ENCODE data around the gene GABBR2. TPM values are rescaled to one million over a fixed set of nuclear protein-coding genes. Genes with fewer than 3 reads are reported as not detected.
"Not testable (repeated sequence)": the region's sequence is repeated elsewhere in the genome, so short reads cannot be mapped to it uniquely, and the experiment has no call there.

The GABBR2 gene
- total RNA-seq, 1 donor from 2014 or later, result not detected

DNA sequence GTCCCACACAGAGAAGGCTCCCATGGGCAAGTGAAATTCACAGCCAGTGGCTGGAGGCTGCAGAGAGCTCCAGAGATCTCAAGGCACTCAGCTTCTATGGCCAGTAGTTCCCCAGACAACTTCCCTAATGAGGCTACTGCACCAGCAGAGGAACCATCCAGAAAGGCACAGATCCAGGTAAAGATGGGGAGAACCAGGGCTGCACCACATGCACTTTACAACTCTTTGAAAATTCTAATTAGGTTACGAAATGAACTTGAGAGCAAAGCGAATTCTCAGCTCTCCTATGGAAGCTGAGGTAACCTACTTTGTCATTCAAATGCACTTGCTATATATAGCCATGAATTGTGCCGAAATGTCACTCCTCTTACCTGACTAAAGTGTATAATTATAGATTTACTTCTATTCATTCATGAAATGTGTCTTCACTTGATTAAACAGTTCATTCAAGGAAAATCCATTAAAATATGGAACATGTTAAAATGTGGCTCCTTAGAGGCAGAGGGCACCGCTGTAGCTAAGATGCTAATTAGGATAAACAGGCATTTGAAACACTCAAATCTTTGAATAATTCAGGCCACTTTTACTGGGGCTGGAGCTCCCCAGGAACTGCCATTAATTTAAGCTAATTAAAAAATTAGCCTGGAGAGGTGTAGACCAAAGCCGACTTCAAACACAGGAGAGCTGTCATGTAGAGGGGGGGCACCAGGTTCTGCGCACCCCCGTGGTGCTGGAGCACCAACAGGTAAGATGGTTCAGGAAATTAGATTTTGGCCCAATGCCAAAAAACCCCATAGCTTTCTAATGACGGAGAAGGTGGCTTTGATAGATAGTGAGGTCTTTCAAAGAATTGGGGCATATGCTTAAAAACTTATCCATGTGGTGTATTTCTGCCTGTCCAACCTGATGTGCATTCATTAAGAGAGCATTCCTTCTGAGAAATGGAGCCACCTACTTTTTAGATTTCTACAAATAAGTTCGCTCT, 204.1 kb downstream of the GABBR2 start:
- Mint-ChIP-seq H3K27me3 (ENCODE audit: unreplicated experiment) (no peaks in the 10 kb centered on the region), H3K9me3 (ENCODE audit: unreplicated experiment) (no peaks in the 10 kb centered on the region), H3K27ac (ENCODE audit: unreplicated experiment) (no peak overlapping the region), H3K4me1 (ENCODE audit: unreplicated experiment) (peaks cover 7% of the 10 kb centered on the region), H3K4me3 (ENCODE audit: unreplicated experiment) (no peak overlapping the region), H3K36me3 (ENCODE audit: unreplicated experiment) (no peaks in the 10 kb centered on the region)
- TF ChIP-seq, protein P1, sequence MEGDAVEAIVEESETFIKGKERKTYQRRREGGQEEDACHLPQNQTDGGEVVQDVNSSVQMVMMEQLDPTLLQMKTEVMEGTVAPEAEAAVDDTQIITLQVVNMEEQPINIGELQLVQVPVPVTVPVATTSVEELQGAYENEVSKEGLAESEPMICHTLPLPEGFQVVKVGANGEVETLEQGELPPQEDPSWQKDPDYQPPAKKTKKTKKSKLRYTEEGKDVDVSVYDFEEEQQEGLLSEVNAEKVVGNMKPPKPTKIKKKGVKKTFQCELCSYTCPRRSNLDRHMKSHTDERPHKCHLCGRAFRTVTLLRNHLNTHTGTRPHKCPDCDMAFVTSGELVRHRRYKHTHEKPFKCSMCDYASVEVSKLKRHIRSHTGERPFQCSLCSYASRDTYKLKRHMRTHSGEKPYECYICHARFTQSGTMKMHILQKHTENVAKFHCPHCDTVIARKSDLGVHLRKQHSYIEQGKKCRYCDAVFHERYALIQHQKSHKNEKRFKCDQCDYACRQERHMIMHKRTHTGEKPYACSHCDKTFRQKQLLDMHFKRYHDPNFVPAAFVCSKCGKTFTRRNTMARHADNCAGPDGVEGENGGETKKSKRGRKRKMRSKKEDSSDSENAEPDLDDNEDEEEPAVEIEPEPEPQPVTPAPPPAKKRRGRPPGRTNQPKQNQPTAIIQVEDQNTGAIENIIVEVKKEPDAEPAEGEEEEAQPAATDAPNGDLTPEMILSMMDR (IDR thresholded peaks at IDR 0.05), result no peak
- DNase-seq (ENCODE audit: extremely low spot score, unreplicated experiment), result peak; percentile 54

DNA sequence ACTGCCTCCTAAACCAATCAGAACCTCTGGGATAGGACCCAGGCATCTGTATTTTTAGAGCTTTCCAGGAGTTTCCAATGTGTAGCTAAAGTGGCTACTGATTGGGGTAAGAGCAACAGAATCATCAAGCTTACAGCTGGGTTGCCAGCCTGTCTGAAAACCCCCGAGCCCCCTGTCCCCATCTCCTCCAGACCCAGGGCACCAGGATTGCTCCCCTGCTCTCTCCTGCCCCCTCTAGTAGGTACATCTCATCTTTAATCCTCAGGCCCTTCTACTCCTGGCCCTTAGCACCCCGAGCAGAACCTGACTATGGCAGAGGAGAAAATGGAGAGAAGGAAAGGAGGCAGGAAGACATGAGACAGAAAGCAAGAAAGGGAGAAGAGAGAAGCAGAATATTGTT, 204.9 kb downstream of the GABBR2 start:
- no peaks in the 10 kb centered on the region for H3K9me3 Mint-ChIP-seq (ENCODE audit: unreplicated experiment)
- H3K4me3 Mint-ChIP-seq (ENCODE audit: unreplicated experiment), result no peak overlapping the region
- TF ChIP-seq, protein P1 (IDR thresholded peaks at IDR 0.05), result no peak
- H3K27me3 Mint-ChIP-seq (ENCODE audit: unreplicated experiment), result peaks cover 2% of the 10 kb centered on the region
- H3K36me3 Mint-ChIP-seq (ENCODE audit: unreplicated experiment), result no peaks in the 10 kb centered on the region
- peaks cover 7% of the 10 kb centered on the region for H3K4me1 Mint-ChIP-seq (ENCODE audit: unreplicated experiment)
- H3K27ac Mint-ChIP-seq (ENCODE audit: unreplicated experiment), result no peak overlapping the region
- no peak for DNase-seq (ENCODE audit: extremely low spot score, unreplicated experiment)

DNA sequence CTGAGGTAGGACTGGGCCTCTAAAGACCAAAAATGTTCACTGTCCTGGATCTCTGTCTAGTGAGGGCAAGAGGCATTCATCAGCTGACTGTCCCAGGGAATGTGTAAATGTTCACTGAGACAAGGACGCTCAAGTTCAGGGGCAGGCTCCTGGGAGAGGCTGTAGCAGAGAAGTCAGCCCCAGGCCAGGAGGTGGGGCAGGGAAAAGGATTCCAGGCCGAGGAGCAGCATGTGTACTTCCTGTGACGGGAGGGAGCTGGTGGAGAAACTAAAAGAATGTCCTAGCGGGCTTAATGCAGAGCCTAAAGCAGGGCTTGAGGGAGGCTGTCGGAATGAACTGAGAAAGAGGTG, 205.8 kb downstream of the GABBR2 start:
- Mint-ChIP-seq H3K4me3 (ENCODE audit: unreplicated experiment) (no peak overlapping the region), H3K36me3 (ENCODE audit: unreplicated experiment) (no peaks in the 10 kb centered on the region), H3K27me3 (ENCODE audit: unreplicated experiment) (peaks cover 2% of the 10 kb centered on the region), H3K27ac (ENCODE audit: unreplicated experiment) (no peak overlapping the region), H3K9me3 (ENCODE audit: unreplicated experiment) (no peaks in the 10 kb centered on the region), H3K4me1 (ENCODE audit: unreplicated experiment) (peaks cover 7% of the 10 kb centered on the region)
- DNase-seq (ENCODE audit: extremely low spot score, unreplicated experiment), result peak; percentile 63
- TF ChIP-seq, protein P1 (IDR thresholded peaks at IDR 0.05), result no peak

DNA sequence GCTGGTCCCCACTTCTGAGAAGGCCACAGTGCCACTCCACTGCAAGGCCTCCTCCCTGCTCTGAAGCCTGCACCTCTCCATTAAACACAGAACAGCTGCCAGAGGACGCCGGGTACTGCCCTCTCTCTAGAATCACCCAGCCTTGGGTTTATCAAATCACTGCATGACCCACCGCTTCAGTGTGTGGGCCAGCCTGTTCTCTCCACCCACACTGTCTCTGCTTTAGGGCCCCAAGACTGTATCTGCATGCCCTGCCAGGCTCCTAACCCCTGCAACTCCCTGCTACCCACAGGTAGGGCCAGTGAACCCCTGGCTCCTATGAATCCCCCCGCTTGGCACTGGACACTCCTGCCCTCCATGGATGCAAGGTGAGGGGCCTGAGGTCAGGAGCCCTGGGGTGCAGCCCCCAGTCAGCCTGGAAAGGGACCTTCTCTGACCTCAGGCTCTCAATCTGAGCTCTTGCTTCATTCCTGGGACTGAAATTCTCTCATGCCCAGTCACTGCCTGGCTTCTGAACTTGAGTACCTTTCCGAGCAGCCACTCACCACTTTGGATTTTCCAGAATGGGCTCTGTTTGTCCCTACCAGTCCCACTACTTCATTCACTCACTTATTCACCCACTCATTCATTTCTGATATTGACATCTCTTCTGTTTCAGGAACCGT, 206.3 kb downstream of the GABBR2 start:
- Mint-ChIP-seq H3K4me3 (ENCODE audit: unreplicated experiment) (no peak overlapping the region), H3K4me1 (ENCODE audit: unreplicated experiment) (peaks cover 7% of the 10 kb centered on the region), H3K9me3 (ENCODE audit: unreplicated experiment) (no peaks in the 10 kb centered on the region), H3K27ac (ENCODE audit: unreplicated experiment) (no peak overlapping the region), H3K36me3 (ENCODE audit: unreplicated experiment) (no peaks in the 10 kb centered on the region), H3K27me3 (ENCODE audit: unreplicated experiment) (peaks cover 2% of the 10 kb centered on the region)
- TF ChIP-seq, protein P1 (IDR thresholded peaks at IDR 0.05), result no peak
- peak; percentile 69 for DNase-seq (ENCODE audit: extremely low spot score, unreplicated experiment)

DNA sequence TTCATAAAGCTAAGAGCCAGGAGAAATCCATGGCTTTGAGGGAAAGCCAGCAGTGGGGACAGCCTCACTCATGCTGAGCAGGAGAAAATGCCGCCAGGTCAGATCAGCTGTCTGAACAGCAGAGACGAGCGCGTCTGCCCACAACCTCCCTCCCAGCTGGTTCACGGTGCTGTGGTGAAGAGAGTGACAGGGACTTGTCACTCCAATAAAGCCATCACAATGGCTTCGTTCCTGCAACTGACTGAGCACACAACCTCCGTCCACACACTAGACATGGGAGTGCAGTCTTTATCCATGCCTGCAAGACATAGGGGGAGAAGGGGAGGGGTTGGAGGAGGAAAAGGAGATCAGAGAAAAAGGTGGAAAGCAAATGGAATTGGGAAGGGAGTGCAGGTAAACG, 206.9 kb downstream of the GABBR2 start:
- Mint-ChIP-seq H3K36me3 (ENCODE audit: unreplicated experiment) (no peaks in the 10 kb centered on the region), H3K27me3 (ENCODE audit: unreplicated experiment) (peaks cover 2% of the 10 kb centered on the region), H3K4me3 (ENCODE audit: unreplicated experiment) (no peak overlapping the region), H3K4me1 (ENCODE audit: unreplicated experiment) (peaks cover 7% of the 10 kb centered on the region), H3K27ac (ENCODE audit: unreplicated experiment) (no peak overlapping the region), H3K9me3 (ENCODE audit: unreplicated experiment) (no peaks in the 10 kb centered on the region)
- DNase-seq (ENCODE audit: extremely low spot score, unreplicated experiment), result no peak
- TF ChIP-seq, protein P1 (IDR thresholded peaks at IDR 0.05), result no peak

DNA sequence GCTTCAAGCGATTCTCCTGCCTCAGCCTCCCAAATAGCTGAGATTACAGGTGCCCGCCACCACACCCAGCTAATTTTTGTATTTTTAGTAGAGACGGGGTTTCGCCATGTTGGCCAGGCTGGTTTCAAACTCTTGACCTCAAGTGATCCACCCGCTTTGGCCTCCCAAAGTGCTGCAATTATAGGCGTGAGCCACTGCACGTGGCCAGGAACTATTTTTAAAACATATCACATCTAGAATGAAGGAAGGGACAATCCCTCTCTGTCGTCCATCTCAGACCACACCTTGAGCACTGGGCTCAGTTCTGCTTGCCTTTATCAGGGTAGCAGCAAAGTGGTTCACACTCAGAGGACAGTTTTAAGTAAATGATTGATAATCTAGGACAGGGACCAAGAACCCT, 207.5 kb downstream of the GABBR2 start:
- not testable (repeated sequence) for H3K9me3 Mint-ChIP-seq (ENCODE audit: unreplicated experiment); H3K27me3 Mint-ChIP-seq (ENCODE audit: unreplicated experiment); H3K27ac Mint-ChIP-seq (ENCODE audit: unreplicated experiment); H3K4me1 Mint-ChIP-seq (ENCODE audit: unreplicated experiment); H3K36me3 Mint-ChIP-seq (ENCODE audit: unreplicated experiment); H3K4me3 Mint-ChIP-seq (ENCODE audit: unreplicated experiment); DNase-seq (ENCODE audit: extremely low spot score, unreplicated experiment)
